GM12865 (cell line): ENCODE data around the gene BID.

Source experiments
- DNase-seq: peaks from one replicate; pipeline ENCODE4 v3.0.0; 2010; ENCODE audit warnings: low read depth
- H3K4me3 ChIP-seq: 2 replicates; pipeline ENCODE4 v1.5.1; 2011; ENCODE audit warnings: mild to moderate bottlenecking, low read depth, low read length, control low read depth
- CTCF ChIP-seq: IDR thresholded peaks from 2 replicates; pipeline ENCODE4 v1.5.1; 2011; ENCODE audit warnings: low read length, control low read depth, low read depth, inconsistent platforms; ENCODE audit not compliant: insufficient read depth; ENCODE audit errors: missing control alignments

BID gene

GRCh38 chr22:17787716-17788330 lies 13.6 kb upstream of the BID start:
- no peak for DNase-seq
- H3K4me3 ChIP-seq, result no peak overlapping the region
- TF ChIP-seq CTCF, result no peak

- DNase-seq, result no peak
- no peak for TF ChIP-seq CTCF
- no peak overlapping the region for H3K4me3 ChIP-seq
Measured at GRCh38 chr22:17787241-17787640, 13.0 kb upstream of the BID start.

GRCh38 chr22:17786435-17787161 lies 12.3 kb upstream of the BID start:
- no peak for DNase-seq
- H3K4me3 ChIP-seq, result no peak overlapping the region
- TF ChIP-seq CTCF, result no peak

- peak; percentile 76 for DNase-seq
- TF ChIP-seq CTCF, result peak; percentile 75
- H3K4me3 ChIP-seq, result no peak overlapping the region
Measured at GRCh38 chr22:17785185-17786184, 11.2 kb upstream of the BID start.

- no peak overlapping the region for H3K4me3 ChIP-seq
- no peak for DNase-seq
- no peak for TF ChIP-seq CTCF
Measured at GRCh38 chr22:17784776-17785175, 10.5 kb upstream of the BID start.

GRCh38 chr22:17783773-17784480 lies 9.7 kb upstream of the BID start:
- no peak overlapping the region for H3K4me3 ChIP-seq
- TF ChIP-seq CTCF, result no peak
- DNase-seq, result no peak
